Endothelial cell of umbilical vein (primary cell): ENCODE measurements around the gene VASH2. TPM values are rescaled to one million over a fixed set of nuclear protein-coding genes. Genes with fewer than 3 reads are reported as not detected.

Experiments
- BruUV-seq: library from RNA; stranded (reverse); fragments of 400-500 nt; replicated peaks from 2 replicates; lab custom pipeline; 2021; lab: Mats Ljungman, UMichigan
- CTCF ChIA-PET: fragments of 300-600, 350-600 bp; sonication (Branson Sonifier 250); formaldehyde crosslinking; loops from one replicate; lab custom pipeline; 2021; ENCODE audit warnings: antibody characterized with exemption, inconsistent platforms; lab: Charles Lee
- POLR2A ChIA-PET: fragments of 300-600, 350-600 bp; sonication (Branson Sonifier 250); formaldehyde crosslinking; loops from one replicate; lab custom pipeline; 2021; ENCODE audit warnings: antibody characterized with exemption, inconsistent platforms; lab: Charles Lee
- DNase-seq: peaks from one replicate; pipeline ENCODE4 v3.0.0-alpha.2; 2011; ENCODE audit warnings: low read depth, low spot score
- FAIRE-seq: peaks from 2 replicates; lab custom pipeline; 2011; peaks lifted over from hg19 to GRCh38; lab: Jason Lieb, UNC
- H2AFZ ChIP-seq: 2 replicates; pipeline ENCODE4 v1.6.0; 2012; ENCODE audit warnings: low read depth, low read length, control low read depth, inconsistent platforms
- H3K27ac ChIP-seq: 2 replicates; pipeline ENCODE4 v1.5.1; 2011; ENCODE audit warnings: low read depth, mild to moderate bottlenecking, control low read depth, low read length, moderate library complexity; ENCODE audit not compliant: insufficient read depth
- H3K27me3 ChIP-seq, 2 experiments: 2 replicates each; pipeline versions ENCODE4 v1.6.0 to v1.6.1; 2011; ENCODE audit warnings: low read length in 2 of 2, mixed read lengths in 1 of 2; ENCODE audit not compliant: control insufficient read depth in 2 of 2, insufficient read depth in 2 of 2
- H3K36me3 ChIP-seq, 2 experiments: 2 replicates in 1 of 2; 3 replicates in 1 of 2; pipeline ENCODE4 v1.5.1; 2011; ENCODE audit warnings: low read length in 2 of 2, mild to moderate bottlenecking in 1 of 2, moderate library complexity in 1 of 2; ENCODE audit not compliant: control insufficient read depth in 2 of 2, insufficient read depth in 2 of 2; ENCODE audit errors: extremely low read depth in 1 of 2
- H3K4me1 ChIP-seq: 3 replicates; pipeline ENCODE4 v1.5.1; 2011; ENCODE audit warnings: mild to moderate bottlenecking, low read length; ENCODE audit not compliant: control insufficient read depth, insufficient read depth; ENCODE audit errors: extremely low read depth
- H3K4me2 ChIP-seq: 2 replicates; pipeline ENCODE4 v1.6.1; 2011; ENCODE audit warnings: low read length, control low read depth, mixed read lengths; ENCODE audit not compliant: insufficient read depth
- H3K4me3 ChIP-seq, 3 experiments: fragments of 200-600 bp in 1 of 3; sonication (generic), shearing (Covaris generic) in 1 of 3; replicated peaks in 1 of 3; 2 replicates each; pipeline ENCODE4 v1.5.1; 2011 to 2016; ENCODE audit warnings: control low read depth in 3 of 3, low read length in 3 of 3, mild to moderate bottlenecking in 2 of 3, inconsistent platforms in 1 of 3, low read depth in 1 of 3, moderate library complexity in 1 of 3; ENCODE audit not compliant: insufficient read depth in 1 of 3
- H3K79me2 ChIP-seq: 2 replicates; pipeline ENCODE4 v1.6.0; 2012; ENCODE audit warnings: low read length, inconsistent platforms; ENCODE audit not compliant: control insufficient read depth, insufficient read depth
- H3K9ac ChIP-seq: replicated peaks from 2 replicates; pipeline ENCODE3; 2011; ENCODE audit warnings: low read length, control low read depth; ENCODE audit not compliant: insufficient read depth; ENCODE audit errors: extremely low read depth
- H3K9me1 ChIP-seq: replicated peaks from 3 replicates; pipeline ENCODE4 v1.6.0; 2011; ENCODE audit warnings: mild to moderate bottlenecking, low read length; ENCODE audit not compliant: control insufficient read depth, insufficient read depth; ENCODE audit errors: extremely low read depth
- H3K9me3 ChIP-seq: replicated peaks from 2 replicates; pipeline ENCODE4 v1.5.1; 2012; ENCODE audit warnings: low read length, inconsistent platforms; ENCODE audit not compliant: control insufficient read depth, insufficient read depth
- H4K20me1 ChIP-seq: replicated peaks from 2 replicates; pipeline ENCODE3; 2011; ENCODE audit warnings: mild to moderate bottlenecking, low read length; ENCODE audit not compliant: control insufficient read depth, insufficient read depth; ENCODE audit errors: extremely low read depth
- CTCF ChIP-seq, 2 donors: IDR thresholded peaks; 1 replicate in 1 of 2; 2 replicates in 1 of 2; pipeline ENCODE4 v1.5.1; 2011; ENCODE audit warnings: low read length in 2 of 2, mild to moderate bottlenecking in 2 of 2, moderate library complexity in 2 of 2, control low read depth in 1 of 2, inconsistent platforms in 1 of 2, low read depth in 1 of 2; ENCODE audit not compliant: insufficient read depth in 1 of 2; ENCODE audit errors: extremely low read depth in 1 of 2
- EZH2 ChIP-seq: IDR thresholded peaks from 2 replicates; pipeline ENCODE4 v1.6.1; 2012; ENCODE audit warnings: borderline replicate concordance, low read depth, mild to moderate bottlenecking, moderate library complexity, low read length, inconsistent platforms; ENCODE audit not compliant: severe bottlenecking
- FOS ChIP-seq: IDR thresholded peaks from 2 replicates; pipeline ENCODE4 v1.6.1; 2011; ENCODE audit warnings: mild to moderate bottlenecking, low read length, moderate library complexity, borderline replicate concordance; ENCODE audit not compliant: insufficient read depth
- GATA2 ChIP-seq: IDR thresholded peaks from 2 replicates; pipeline ENCODE4 v1.7.0; 2011; ENCODE audit warnings: low read depth, mild to moderate bottlenecking, moderate library complexity, mixed read lengths, low read length; ENCODE audit not compliant: insufficient read length, insufficient read depth
- JUN ChIP-seq: IDR thresholded peaks from 2 replicates; pipeline ENCODE4 v1.6.1; 2011; ENCODE audit warnings: borderline replicate concordance, low read depth; ENCODE audit not compliant: insufficient read length, insufficient read depth
- MAX ChIP-seq: IDR thresholded peaks from 2 replicates; pipeline ENCODE4 v1.6.1; 2011; ENCODE audit not compliant: insufficient read depth, insufficient read length
- MYC ChIP-seq: IDR thresholded peaks from one replicate; pipeline ENCODE4 v1.6.1; 2011; ENCODE audit warnings: mild to moderate bottlenecking, low read depth, low read length
- POLR2A ChIP-seq: IDR thresholded peaks from 2 replicates; pipeline ENCODE4 v1.6.1; 2012; ENCODE audit warnings: low read depth, mild to moderate bottlenecking, control low read depth, low read length
- POLR2AphosphoS5 ChIP-seq: IDR thresholded peaks from 2 replicates; pipeline ENCODE4 v1.6.1; 2012; ENCODE audit warnings: low read depth, mild to moderate bottlenecking, control low read depth, low read length, moderate library complexity; ENCODE audit not compliant: insufficient read depth
- dilution Hi-C: fragments of 300-500 bp; cut with MboI; formaldehyde crosslinking; loops from one replicate; pipeline ENCODE4 v1.15.0; 2019; ENCODE audit warnings: low sequenced_read_pairs; ENCODE audit not compliant: extremely low pct_ligation_motif_present
- intact Hi-C: fragments of 100-400 bp; cut with micrococcal nuclease; formaldehyde crosslinking; loops from one replicate; pipeline ENCODE4 v1.10.0; 2022
- polyA plus RNA-seq, 4 experiments: library from polyadenylated mRNA; depleted of rRNA in 3 of 4; stranded (reverse) in 3 of 4; unstranded in 1 of 4; fragments of >200 nt; gene quantifications; 2 replicates each; pipeline versions ENCODE4 v1.2.1 to v1.2.3, GENCODE V29; 2011 to 2012; ENCODE audit warnings: missing spikeins in 1 of 4
- total RNA-seq: library from RNA; stranded (reverse); gene quantifications from 2 replicates; pipeline ENCODE4 v1.2.3, GENCODE V29; 2021

VASH2 gene
- total and polyA plus RNA-seq, 2 donors (not counting 3 experiments of a cell fraction or from before 2014, with no cell fraction given), result 0.70 to 2.9 TPM

GRCh38 chr1:213034713-213035112 is 84.4 kb downstream of the VASH2 start:
- H3K9me1 ChIP-seq, result no peaks in the 10 kb centered on the region
- intact Hi-C loops (no loop called here), dilution Hi-C loops (no loop called here)
- TF ChIP-seq POLR2A (no peak), EZH2 (no peak), JUN (no peak), MYC (no peak), CTCF (IDR thresholded peaks at IDR 0.05; ENCODE audit: extremely low read depth in 1 of 2, insufficient read depth in 1 of 2, low read depth in 1 of 2, low read length in 2 of 2) (no peak), GATA2 (no peak), FOS (no peak), POLR2AphosphoS5 (no peak), MAX (no peak)
- peaks cover 4 to 6% of the 10 kb centered on the region in 2 experiments for H3K27me3 ChIP-seq
- CTCF ChIA-PET, result no interaction called here
- H3K9me3 ChIP-seq, result no peaks in the 10 kb centered on the region
- H3K4me1 ChIP-seq, result no peaks in the 10 kb centered on the region
- H2AFZ ChIP-seq, result no peak overlapping the region
- BruUV-seq, result no TSS peak
- no peak overlapping the region for H3K27ac ChIP-seq
- POLR2A ChIA-PET, result no interaction called here
- H3K4me2 ChIP-seq, result no peak overlapping the region
- no peaks in the 10 kb centered on the region for H3K36me3 ChIP-seq
- DNase-seq, result no peak
- no peaks in the 10 kb centered on the region for H3K79me2 ChIP-seq
- no peak overlapping the region for H3K9ac ChIP-seq
- H4K20me1 ChIP-seq, result no peaks in the 10 kb centered on the region
- no peak overlapping the region for H3K4me3 ChIP-seq
- FAIRE-seq, result no peak
